T1000 (cell line): ENCODE measurements around the gene SHLD1.

ENCODE experiments used
- DNase-seq: peaks from one replicate; lab custom pipeline; 2025; ENCODE audit warnings: mixed read lengths; lab: John Stamatoyannopoulos, UW

The SHLD1 gene

GRCh38 chr20:5848711-5849505 is 98.7 kb downstream of the SHLD1 start:
- no peak for DNase-seq

- no peak for DNase-seq
These were observed 105.7 kb downstream of the SHLD1 start for GRCh38 chr20:5855939-5856338.

- DNase-seq = no peak
These were observed 109.4 kb downstream of the SHLD1 start for GRCh38 chr20:5859608-5860007.

- no peak for DNase-seq
These were observed 112.5 kb downstream of the SHLD1 start for GRCh38 chr20:5862703-5863039.

GRCh38 chr20:5863040-5863833 is 113.0 kb downstream of the SHLD1 start:
- DNase-seq = no peak

GRCh38 chr20:5864428-5864827 is 114.2 kb downstream of the SHLD1 start:
- DNase-seq = no peak

GRCh38 chr20:5864873-5865587 is 114.8 kb downstream of the SHLD1 start:
- no peak for DNase-seq

GRCh38 chr20:5865604-5866003 is 115.4 kb downstream of the SHLD1 start:
- DNase-seq = no peak

- DNase-seq = no peak
These were observed 120.4 kb downstream of the SHLD1 start for GRCh38 chr20:5870568-5870981.

GRCh38 chr20:5871459-5872410 is 121.5 kb downstream of the SHLD1 start:
- no peak for DNase-seq

GRCh38 chr20:5877128-5877527 is 126.9 kb downstream of the SHLD1 start:
- DNase-seq = no peak

- DNase-seq = no peak
These were observed 130.1 kb downstream of the SHLD1 start for GRCh38 chr20:5880326-5880725.

GRCh38 chr20:5881703-5882102 is 131.5 kb downstream of the SHLD1 start:
- DNase-seq = no peak

- no peak for DNase-seq
These were observed 132.0 kb downstream of the SHLD1 start for GRCh38 chr20:5882166-5882565.

GRCh38 chr20:5884465-5885335 is 134.5 kb downstream of the SHLD1 start:
- DNase-seq = no peak

GRCh38 chr20:5885866-5886265 is 135.7 kb downstream of the SHLD1 start:
- DNase-seq = no peak

- DNase-seq = no peak
These were observed 136.6 kb downstream of the SHLD1 start for GRCh38 chr20:5886788-5887187.

GRCh38 chr20:5887386-5887785 is 137.2 kb downstream of the SHLD1 start:
- no peak for DNase-seq

- no peak for DNase-seq
These were observed 137.8 kb downstream of the SHLD1 start for GRCh38 chr20:5888041-5888440.

- no peak for DNase-seq
These were observed 140.7 kb downstream of the SHLD1 start for GRCh38 chr20:5890773-5891441.
